NB4 (cell line): ENCODE measurements around the gene KIF16B.

Experiments
- DNase-seq: peaks from one replicate; pipeline ENCODE4 v3.0.0; 2010; ENCODE audit warnings: low read depth
- H3K4me3 ChIP-seq: one replicate; pipeline ENCODE4 v1.5.1; 2011; ENCODE audit warnings: mild to moderate bottlenecking, low read depth, low read length, moderate library complexity
- TF ChIP-seq, protein P1 (sequence below): IDR thresholded peaks from one replicate; pipeline ENCODE4 v1.5.1; 2012; ENCODE audit warnings: low read depth, low read length

The KIF16B gene

DNA sequence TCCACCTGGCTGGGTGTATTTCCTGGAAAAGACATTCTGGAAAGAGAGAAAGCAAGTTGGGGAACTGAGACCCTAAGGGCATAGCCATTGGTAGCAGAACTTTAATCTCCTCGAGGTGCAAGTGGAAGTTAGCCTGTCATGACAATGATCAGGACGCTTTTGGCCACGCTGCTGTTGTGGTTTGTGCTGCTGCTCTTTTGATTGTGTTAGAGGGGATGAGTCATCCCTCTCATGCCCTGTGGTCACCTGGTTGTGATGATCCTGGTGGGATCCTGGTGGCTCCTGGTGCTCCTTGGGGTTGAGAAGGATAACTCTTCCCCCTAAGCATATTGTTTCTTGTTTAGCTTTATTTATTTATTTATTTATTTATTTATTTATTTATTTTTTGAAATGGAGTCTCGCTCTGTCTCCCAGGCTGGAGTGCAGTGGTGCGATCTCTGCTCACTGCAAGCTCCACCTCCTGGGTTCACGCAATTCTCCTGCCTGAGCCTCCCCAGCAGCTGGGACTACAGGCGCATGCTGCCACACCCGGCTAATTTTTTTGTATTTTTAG lies 350.3 kb downstream of the KIF16B start:
- no peak overlapping the region for H3K4me3 ChIP-seq
- DNase-seq, result peak; percentile 25
- TF ChIP-seq, protein P1, sequence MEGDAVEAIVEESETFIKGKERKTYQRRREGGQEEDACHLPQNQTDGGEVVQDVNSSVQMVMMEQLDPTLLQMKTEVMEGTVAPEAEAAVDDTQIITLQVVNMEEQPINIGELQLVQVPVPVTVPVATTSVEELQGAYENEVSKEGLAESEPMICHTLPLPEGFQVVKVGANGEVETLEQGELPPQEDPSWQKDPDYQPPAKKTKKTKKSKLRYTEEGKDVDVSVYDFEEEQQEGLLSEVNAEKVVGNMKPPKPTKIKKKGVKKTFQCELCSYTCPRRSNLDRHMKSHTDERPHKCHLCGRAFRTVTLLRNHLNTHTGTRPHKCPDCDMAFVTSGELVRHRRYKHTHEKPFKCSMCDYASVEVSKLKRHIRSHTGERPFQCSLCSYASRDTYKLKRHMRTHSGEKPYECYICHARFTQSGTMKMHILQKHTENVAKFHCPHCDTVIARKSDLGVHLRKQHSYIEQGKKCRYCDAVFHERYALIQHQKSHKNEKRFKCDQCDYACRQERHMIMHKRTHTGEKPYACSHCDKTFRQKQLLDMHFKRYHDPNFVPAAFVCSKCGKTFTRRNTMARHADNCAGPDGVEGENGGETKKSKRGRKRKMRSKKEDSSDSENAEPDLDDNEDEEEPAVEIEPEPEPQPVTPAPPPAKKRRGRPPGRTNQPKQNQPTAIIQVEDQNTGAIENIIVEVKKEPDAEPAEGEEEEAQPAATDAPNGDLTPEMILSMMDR, result no peak
